Stomach (tissue), 9 donors: Measurements from ENCODE around the gene PCBP2. TPM values are rescaled to one million over a fixed set of nuclear protein-coding genes. Genes with fewer than 3 reads are reported as not detected.

Experiments used
- DNase-seq, 2 donors: peaks; one replicate each; pipeline versions ENCODE4 v3.0.0 to v3.0.0-alpha.2; 2013 to 2019
- H3K27ac ChIP-seq, 5 donors: fragments of 200-600 bp in 4 of 5; sonication (generic) in 4 of 5; one replicate each; pipeline ENCODE4 v1.5.1; 2013 to 2019; ENCODE audit warnings: mild to moderate bottlenecking in 1 of 5, moderate library complexity in 1 of 5
- H3K27me3 ChIP-seq, 3 donors: fragments of 200-600 bp; sonication (generic); one replicate each; pipeline ENCODE4 v1.5.1; 2017 to 2019; ENCODE audit warnings: mixed run types in 1 of 3
- H3K36me3 ChIP-seq, 4 donors: fragments of 200-600 bp; sonication (generic); 1 replicate in 3 of 4; 2 replicates in 1 of 4; pipeline ENCODE4 v1.5.1; 2016 to 2019
- H3K4me1 ChIP-seq, 4 donors: fragments of 200-600 bp; sonication (generic); one replicate each; pipeline ENCODE4 v1.5.1; 2016 to 2019
- H3K4me3 ChIP-seq, 4 donors: fragments of 200-600 bp; sonication (generic) in 3 of 4; one replicate each; pipeline ENCODE4 v1.5.1; 2016 to 2019; ENCODE audit warnings: mild to moderate bottlenecking in 1 of 4
- H3K9me3 ChIP-seq, 4 donors: fragments of 200-600 bp; sonication (generic); one replicate each; pipeline ENCODE4 v1.5.1; 2016 to 2019
- CTCF ChIP-seq, 7 experiments: fragments of 450-650 bp in 4 of 7; fragments of 200-600 bp in 3 of 7; sonication (generic) in 3 of 7; IDR thresholded peaks; one replicate each; pipeline ENCODE4 v1.5.1; 2016 to 2019; ENCODE audit warnings: antibody characterized with exemption in 7 of 7, control low read depth in 2 of 7, mild to moderate bottlenecking in 1 of 7
- EP300 ChIP-seq: sonication (generic); formaldehyde crosslinking; IDR thresholded peaks from one replicate; pipeline ENCODE4 v1.6.1; 2017; ENCODE audit warnings: antibody characterized with exemption
- POLR2A ChIP-seq, 4 donors: fragments of 450-650 bp; IDR thresholded peaks; one replicate each; pipeline ENCODE4 v1.6.1; 2016; ENCODE audit warnings: antibody characterized with exemption in 4 of 4, control low read depth in 2 of 4, mild to moderate bottlenecking in 1 of 4, moderate library complexity in 1 of 4
- POLR2AphosphoS5 ChIP-seq, 3 donors: sonication (generic); formaldehyde crosslinking; IDR thresholded peaks; one replicate each; pipeline ENCODE4 v1.6.1; 2016; ENCODE audit warnings: antibody characterized with exemption in 3 of 3
- WGBS, 5 donors: extraction: QIAGEN DNeasy Blood & Tissue Kit in 3 of 5; methylation state at CpG; one replicate each; pipeline versions ENCODE4 v1.1.5 to v1.1.7; 2013 to 2018; 5-methylcytosine and 5-hydroxymethylcytosine counted together
- intact Hi-C: fragments of 100-400 bp; cut with DNase I; formaldehyde crosslinking; loops from one replicate; pipeline ENCODE4 v1.15.1; 2023; ENCODE audit warnings: low total_unique reads
- polyA plus RNA-seq, 3 donors: library from polyadenylated mRNA; stranded (reverse); fragments of 200-250 nt; gene quantifications; one replicate each; pipeline ENCODE4 v1.2.3, GENCODE V29; 2013
- total RNA-seq, 5 donors: library from RNA; depleted of rRNA; stranded (reverse); fragments of >200 nt; gene quantifications; one replicate each; pipeline versions ENCODE4 v1.1.0 to v1.2.3, GENCODE V29; 2014 to 2016
- donor health status: healthy with polysubstance abuse.
- donor health status: Bipolar disorder and iron deficiency.
- donor health status: healthy.

The PCBP2 gene
- total and polyA plus RNA-seq, 8 donors: 109 to 714 (median 458) TPM

GRCh38 chr12:53499266-53500141 is 47.6 kb downstream of the PCBP2 start, which contains the start of gene MAP3K12:
Gene MAP3K12 (minus strand): TSS chr12:53499458. CDS start chr12:53487391, 12,067 bp downstream.
- Histone ChIP-seq H3K27ac (peak within 1 kb of the TSS; percentile 87 to 98 (median 98)), H3K9me3 (no peaks in the 10 kb centered on the region), H3K4me1 (peaks cover 36 to 69% (median 46%) of the 10 kb centered on the region in 4 donors), H3K27me3 (no peaks in the 10 kb centered on the region), H3K4me3 (peak within 1 kb of the TSS; percentile 47 to 71 (median 64)), H3K36me3 (peaks cover 0 to 12% (median 9%) of the 10 kb centered on the region in 4 donors)
- intact Hi-C loops: no loop called here
- 1 to 2% (median 1%) methylated on average over 29 to 51 of the region's 51 CpGs for WGBS, 5 donors
- DNase-seq: peak; percentile 48 to 85
- no peak for TF ChIP-seq EP300
- TF ChIP-seq POLR2AphosphoS5 (IDR thresholded peaks at IDR 0.05): no peak
- TF ChIP-seq POLR2A (IDR thresholded peaks at IDR 0.05): no peak
- TF ChIP-seq CTCF (IDR thresholded peaks at IDR 0.05): no peak

GRCh38 chr12:53500142-53500775 is 48.4 kb downstream of the PCBP2 start:
- Histone ChIP-seq H3K4me1 (peaks cover 36 to 69% (median 49%) of the 10 kb centered on the region in 4 donors), H3K9me3 (no peaks in the 10 kb centered on the region), H3K27me3 (no peaks in the 10 kb centered on the region), H3K4me3 (peak overlapping the region; percentile 47 to 71 (median 64)), H3K27ac (peak overlapping the region; percentile 87 to 98 (median 98)), H3K36me3 (peaks cover 1 to 19% (median 17%) of the 10 kb centered on the region in 4 donors)
- TF ChIP-seq POLR2A (IDR thresholded peaks at IDR 0.05) (peak in 2 of 4 donors; percentile 97), CTCF (IDR thresholded peaks at IDR 0.05) (no peak), POLR2AphosphoS5 (IDR thresholded peaks at IDR 0.05) (peak; percentile 70 to 98 (median 93)), EP300 (peak; percentile 3)
- 0 to 1% (median 1%) methylated on average over 17 of the region's 17 CpGs for WGBS, 5 donors
- intact Hi-C loops: no loop called here
- peak; percentile 50 to 82 for DNase-seq

GRCh38 chr12:53500776-53501614 is 49.1 kb downstream of the PCBP2 start, which contains the start of gene TARBP2:
Gene TARBP2 (plus strand): TSS chr12:53501283. CDS start chr12:53501409, 126 bp downstream.
- no peak for TF ChIP-seq EP300
- no peak for TF ChIP-seq CTCF (IDR thresholded peaks at IDR 0.05)
- TF ChIP-seq POLR2A (IDR thresholded peaks at IDR 0.05): peak in 1 of 4 donors; percentile 17
- TF ChIP-seq POLR2AphosphoS5 (IDR thresholded peaks at IDR 0.05): peak; percentile 50 to 69 (median 67)
- Histone ChIP-seq H3K4me1 (peaks cover 34 to 63% (median 47%) of the 10 kb centered on the region in 4 donors), H3K27ac (peak within 1 kb of the TSS; percentile 94 to 98 (median 98)), H3K9me3 (no peaks in the 10 kb centered on the region), H3K36me3 (peaks cover 7 to 27% (median 24%) of the 10 kb centered on the region in 4 donors), H3K4me3 (peak within 1 kb of the TSS; percentile 47 to 71 (median 64)), H3K27me3 (no peaks in the 10 kb centered on the region)
- WGBS, 5 donors: 0 to 1% (median 1%) methylated on average over 31 to 74 of the region's 74 CpGs
- peak; percentile 99 to 100 for DNase-seq
- intact Hi-C loops: no loop called here
